ENCODE data around the gene C16orf86.

The C16orf86 gene

GRCh38 chr16:67653789-67654402, 12.7 kb upstream of the C16orf86 start:
- DNase-seq, result no peak

GRCh38 chr16:67654403-67654911, 12.2 kb upstream of the C16orf86 start:
- DNase-seq, result no peak

DNA sequence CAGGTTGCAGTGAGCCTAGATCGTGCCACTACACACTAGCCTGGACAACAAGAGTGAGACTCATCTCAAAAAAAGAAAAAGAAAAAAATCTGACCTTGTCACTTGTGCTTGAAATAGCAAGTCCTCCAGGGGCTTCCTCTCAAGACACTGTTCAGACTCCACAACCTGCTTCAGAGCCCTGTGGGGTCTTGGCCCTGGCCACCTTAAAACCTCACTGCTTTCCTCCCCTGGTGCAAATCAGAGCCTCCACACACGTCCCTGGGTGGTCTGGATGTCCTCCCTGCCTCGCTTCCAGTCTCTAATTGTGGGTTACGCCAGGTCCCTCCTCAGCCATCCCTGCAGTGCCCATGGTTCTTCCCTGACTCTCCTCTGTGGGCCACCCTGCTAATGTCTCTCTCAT, 11.3 kb upstream of the C16orf86 start:
- no peak for DNase-seq

GRCh38 chr16:67656344-67657016, 10.1 kb upstream of the C16orf86 start:
- no peak for DNase-seq

- DNase-seq, result no peak
These were observed 9.5 kb upstream of the C16orf86 start for GRCh38 chr16:67657017-67657608.

DNA sequence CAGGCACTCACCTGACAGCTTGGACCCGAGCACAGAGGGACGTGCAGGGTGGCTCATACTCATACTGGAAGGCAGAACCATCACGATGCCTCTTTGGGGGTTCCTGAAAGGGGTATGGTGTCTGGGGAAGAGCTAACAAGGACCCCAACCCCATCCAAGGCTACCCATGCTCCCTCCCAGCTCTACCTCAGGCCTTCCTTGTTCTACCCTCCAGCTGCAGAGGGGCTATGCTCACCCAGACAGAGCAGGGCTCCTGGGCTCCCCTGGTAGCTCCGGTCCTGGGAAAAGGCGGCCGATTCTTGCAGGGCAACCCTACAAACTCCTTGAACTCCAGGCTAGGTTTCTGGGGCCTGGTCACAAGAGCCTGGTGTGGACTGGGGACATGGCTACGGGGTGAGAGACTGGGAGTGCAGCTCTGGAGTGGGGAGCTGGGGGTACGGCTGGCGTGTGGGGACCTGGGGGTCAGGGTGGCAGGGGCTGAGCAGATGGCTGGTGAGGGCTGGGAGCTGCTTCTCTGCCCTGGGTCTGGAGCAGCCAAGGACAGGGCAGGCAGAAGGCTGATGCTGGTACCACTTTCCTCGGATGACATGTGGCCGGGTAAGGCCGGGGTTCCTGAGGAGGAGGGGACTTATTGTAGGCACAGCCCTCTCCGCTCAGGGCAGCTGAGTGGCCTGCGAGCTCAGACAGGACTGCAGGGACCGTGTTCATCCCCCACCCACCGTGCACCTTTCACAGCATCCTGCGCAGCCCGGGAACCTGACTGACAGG, 8.7 kb upstream of the C16orf86 start:
- no peak for DNase-seq

GRCh38 chr16:67658849-67659674, 7.6 kb upstream of the C16orf86 start:
- no peak for DNase-seq

DNA sequence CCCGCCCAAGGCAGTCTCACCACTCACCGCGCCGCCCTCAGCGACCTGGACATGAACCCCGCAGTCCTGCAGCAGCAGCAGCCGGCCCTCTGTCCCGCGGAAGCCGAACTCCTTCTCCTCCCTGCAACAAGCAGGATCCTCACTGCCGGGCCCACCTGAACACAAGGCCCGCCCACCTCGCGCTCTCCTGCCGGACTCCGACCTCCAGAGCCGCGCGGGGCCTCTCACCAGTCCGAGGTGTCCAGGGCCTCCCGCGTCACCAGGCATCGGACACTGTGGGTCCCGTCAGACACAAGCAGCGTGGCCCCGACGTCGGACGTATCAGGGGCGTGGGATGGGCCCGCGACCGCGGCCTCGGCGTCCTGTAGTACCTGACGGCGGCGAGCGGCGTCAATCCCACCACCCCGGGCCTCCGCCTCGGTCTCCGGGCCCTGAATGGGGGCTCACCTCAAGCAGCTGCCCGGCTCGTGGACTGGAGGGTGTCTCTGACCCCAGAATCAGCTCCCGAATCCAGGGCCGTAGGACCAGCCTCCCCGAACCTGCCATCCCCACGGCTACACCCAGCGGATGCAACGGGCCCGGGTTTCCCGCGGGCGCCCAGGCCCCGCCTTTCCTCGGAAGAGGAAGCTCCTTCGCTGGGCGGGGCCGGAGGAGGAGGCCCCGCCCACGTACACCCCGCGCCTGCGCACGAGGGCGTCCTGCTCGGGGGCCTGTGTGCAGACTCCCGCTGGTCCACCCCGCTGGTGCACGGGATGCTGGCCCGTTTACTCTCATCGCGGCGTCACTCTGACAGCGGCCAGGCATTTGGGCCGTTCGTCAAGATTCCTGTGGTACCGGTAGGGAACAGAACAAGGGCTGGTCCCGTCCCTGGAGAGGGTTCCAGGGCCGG, 6.7 kb upstream of the C16orf86 start, which contains the start of gene ACD:
ACD (minus strand) TSS at position 586 of the 889 bp plus-strand sequence; CDS start at position 546, 40 bp downstream.
- peak; percentile 91 for DNase-seq

DNA sequence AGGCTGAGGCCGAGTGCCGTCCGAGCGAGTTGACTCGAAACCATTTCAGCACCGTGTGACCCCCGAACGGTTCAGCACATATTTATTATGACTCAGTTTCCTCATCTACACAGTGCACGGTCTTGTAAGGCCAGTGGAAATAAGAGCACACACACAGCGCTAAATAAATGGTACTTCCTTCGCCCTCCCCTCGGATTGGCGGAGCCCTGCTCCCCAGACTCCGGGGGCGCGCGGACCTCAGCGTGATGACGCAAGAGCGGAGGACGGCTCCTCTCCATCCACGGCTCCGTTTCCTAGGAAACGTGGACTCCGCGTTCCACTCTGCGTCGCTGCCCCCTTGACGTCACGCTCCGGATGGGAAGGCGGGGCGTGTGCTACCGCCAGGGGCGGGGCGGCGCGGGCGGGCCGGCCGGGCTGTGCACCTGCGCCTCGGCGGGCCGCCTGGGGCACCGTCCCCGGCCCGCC, 6.0 kb upstream of the C16orf86 start, which contains the start of gene PARD6A:
PARD6A (plus strand) TSS at position 397 of the 465 bp plus-strand sequence. CDS start 79 bp downstream, outside the sequence.
- DNase-seq, result peak; percentile 97

- DNase-seq, result peak; percentile 21
These were observed 5.4 kb upstream of the C16orf86 start for GRCh38 chr16:67661101-67661761.

- no peak for DNase-seq
These were observed 4.5 kb upstream of the C16orf86 start for GRCh38 chr16:67661886-67662652.

- no peak for DNase-seq
These were observed 4.0 kb upstream of the C16orf86 start for GRCh38 chr16:67662653-67663010.

GRCh38 chr16:67663151-67663876, 3.3 kb upstream of the C16orf86 start:
- peak; percentile 18 for DNase-seq

DNA sequence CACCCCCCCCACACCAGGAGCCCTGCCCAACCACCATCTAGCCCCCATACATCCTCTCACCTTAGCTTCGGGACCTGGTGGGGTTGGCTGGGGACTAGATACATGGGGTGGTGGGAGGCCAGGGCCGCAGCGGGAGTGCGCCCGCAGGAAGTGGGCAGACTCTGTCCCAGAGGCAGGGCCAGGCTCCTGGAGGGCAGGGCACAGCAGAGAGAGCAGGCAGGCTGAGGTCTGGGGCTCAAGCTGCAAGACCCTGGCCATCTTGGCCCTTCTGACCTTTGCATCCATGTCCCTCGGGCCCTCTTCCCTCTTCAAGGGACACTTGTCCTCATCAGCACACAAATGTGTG, 2.8 kb upstream of the C16orf86 start:
- no peak for DNase-seq

DNA sequence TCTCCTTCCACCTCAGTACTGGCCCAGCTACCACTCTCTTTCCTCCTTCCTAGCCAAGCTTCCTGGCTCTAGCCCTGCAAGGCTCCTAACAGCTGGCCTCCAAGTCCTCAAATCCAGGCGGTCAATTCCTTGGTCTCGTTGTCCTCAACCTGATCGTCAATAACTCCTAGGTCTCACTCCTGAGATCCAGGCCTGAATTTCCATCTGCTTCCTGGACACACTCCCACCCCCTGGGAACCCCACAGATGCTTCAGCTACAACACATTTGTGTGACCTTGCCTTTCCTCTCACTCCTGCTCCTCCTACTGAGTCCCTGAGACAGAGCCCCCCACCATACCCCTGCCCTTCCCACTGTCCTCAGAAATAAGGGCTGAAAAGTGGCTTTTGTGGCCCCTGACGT, 2.4 kb upstream of the C16orf86 start:
- no peak for DNase-seq

DNA sequence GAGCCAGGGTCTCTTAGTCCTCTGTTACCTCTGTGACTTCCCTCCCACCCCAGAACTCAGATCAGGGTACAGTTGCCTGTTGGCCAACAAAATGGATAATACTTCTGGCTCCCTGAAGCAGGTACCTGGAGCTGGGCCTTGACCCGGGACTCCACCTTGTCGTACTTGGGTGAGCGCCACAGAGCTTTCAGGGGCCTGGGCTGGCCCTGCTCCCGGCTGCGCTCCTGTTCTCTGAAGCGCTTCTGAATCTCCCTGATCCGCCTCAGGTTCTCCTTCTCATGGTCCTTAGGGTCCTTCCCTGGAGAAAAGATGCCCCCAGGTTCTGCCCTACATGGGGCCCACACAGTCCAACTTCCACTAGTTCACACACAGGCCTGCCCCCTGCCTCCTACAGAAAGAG, 1.7 kb upstream of the C16orf86 start:
- DNase-seq, result no peak

GRCh38 chr16:67665598-67665997, 1.0 kb upstream of the C16orf86 start:
- no peak for DNase-seq

DNA sequence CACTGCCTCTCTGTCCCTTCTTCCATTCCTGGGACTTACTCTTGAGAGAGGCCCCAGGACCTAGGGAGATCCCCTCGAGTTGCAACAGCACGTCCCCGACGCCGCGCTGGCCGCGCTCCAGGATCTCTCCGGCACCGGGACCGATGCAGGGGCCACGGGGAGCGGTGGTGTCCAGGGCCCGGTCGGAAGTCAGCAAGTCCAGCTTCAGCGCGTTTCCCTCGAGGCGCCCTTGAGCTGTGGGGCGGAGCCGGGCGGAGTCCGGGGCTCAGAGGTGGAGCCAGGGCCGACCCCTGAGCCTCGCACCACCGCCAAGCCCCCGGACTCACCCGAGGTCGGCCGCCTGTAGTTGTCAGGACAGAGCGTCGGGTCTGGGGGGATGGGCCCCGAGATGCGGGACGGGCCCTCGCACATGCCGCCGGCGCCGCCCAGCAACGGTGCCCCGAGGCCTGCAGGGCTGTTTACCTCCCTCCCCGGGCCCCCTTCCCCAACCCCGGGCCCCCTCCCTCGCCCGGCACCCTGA, 522 bp upstream of the C16orf86 start:
- DNase-seq, result no peak

GRCh38 chr16:67667453-67667816, 821 bp downstream of the C16orf86 start:
- no peak for DNase-seq
